GM18951 (cell line): ENCODE data around the gene TRNT1.

Experiments used
- POLR2A ChIP-seq: IDR thresholded peaks from 4 replicates; pipeline ENCODE4 v1.6.1; 2011; ENCODE audit warnings: mild to moderate bottlenecking; ENCODE audit not compliant: insufficient read length, insufficient read depth; ENCODE audit errors: extremely low read depth
- in situ Hi-C: fragments of 300-500 bp; cut with MboI; formaldehyde crosslinking; loops from one replicate; pipeline ENCODE4 v1.12.0; 2022; ENCODE audit warnings: low sequenced_read_pairs, mixed read lengths, inconsistent platforms; ENCODE audit not compliant: unreplicated experiment

The TRNT1 gene

DNA sequence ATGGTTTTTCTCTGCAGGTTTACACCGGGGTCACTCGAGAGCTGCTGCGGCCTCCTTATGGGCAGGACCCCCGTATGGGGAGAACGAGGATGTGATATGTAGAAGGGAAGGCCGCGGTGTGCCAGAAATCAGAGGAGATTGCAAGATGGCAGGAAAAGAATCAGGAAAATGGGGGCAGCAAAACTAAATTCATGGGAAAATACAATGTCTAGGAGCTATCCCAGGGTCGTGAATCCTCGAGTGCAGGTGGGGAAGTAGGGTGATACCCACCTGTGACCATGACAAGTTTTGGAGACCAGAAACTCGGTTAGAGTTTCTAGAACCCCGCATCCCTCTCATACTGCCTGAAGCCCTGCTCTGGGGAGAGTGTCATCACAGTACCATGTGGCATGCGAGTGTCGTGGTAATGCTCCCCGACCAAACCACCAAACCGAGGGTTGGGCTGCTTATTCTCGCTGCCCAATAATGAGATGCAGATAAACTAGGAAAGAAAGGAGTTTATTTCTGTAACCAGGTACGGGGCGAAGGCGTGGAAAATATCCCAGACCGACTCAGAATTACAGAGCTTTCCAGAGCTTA is 781 bp downstream of the TRNT1 start:
- in situ Hi-C loops = no loop called here
- no peak for TF ChIP-seq POLR2A

DNA sequence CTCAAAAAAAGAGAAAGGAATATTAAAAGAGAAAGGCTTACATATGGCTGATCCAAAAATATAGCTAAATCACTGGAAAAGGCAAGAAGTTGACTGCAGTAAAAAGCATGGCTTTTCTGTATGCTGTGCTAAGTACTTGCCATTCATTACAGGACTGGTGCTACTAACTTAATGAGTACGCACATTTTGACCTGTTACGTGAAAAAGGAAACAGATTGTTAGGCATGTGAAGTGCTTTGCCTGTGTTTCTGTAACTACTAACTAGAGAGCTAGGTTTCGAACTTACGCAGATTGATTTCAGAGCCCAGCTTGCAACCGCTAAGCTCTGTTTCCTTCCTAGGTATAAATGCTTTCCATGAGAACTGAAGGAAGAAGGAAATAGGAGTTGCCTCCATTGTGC is 2.8 kb downstream of the TRNT1 start:
- no peak for TF ChIP-seq POLR2A
- in situ Hi-C loops = no loop called here

DNA sequence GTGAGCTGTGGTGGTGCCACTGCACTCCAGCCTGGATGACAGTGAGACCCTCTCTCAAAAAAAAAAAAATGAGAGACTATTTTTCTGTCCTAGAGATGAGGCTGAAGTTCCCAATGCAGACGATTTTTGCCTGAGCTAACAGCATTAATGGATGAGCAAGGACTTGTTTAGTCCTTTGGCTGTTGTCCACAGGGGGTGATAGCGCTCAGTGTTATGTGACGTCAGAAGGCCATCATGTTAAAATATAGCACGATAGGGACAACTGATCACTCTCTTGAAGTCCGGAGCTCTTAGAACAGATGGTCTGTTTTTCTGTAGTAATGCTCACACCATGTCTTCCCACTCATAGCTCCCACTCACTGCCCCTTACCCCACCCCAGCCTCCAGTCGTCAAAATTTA is 6.8 kb downstream of the TRNT1 start:
- in situ Hi-C loops = no loop called here

DNA sequence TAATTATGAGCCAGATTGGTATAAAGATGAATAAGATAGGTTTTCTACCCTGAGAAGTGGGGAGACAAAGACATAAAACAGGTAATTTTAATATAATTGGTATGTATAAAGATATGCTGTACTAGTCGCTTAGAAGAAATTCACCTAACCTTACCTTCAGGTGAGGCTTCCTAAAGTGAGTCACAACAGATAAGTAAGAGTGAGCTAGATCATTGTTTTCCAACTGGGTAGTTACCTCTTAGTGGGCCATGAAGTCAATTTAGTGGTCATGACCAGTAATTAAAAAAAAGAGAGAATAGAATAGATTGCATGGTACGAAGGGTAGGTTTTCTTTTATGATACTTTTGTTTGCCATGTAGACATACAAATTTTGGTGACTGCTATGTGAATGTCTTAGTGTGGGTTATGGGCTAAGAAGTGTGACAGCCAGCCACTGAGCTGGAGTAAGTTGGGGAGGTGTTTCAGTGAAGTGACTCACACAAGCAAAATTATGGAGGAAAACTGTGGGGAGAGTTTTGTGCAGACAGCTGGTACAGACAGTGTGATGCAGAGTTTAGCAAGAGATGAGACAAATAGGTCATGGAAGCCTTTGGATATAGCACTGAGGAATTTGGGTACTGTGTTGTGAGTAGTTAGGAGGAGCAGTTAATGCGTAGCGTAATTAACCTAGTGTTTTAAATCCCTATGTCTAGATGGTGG is 8.2 kb downstream of the TRNT1 start:
- TF ChIP-seq POLR2A = no peak
- in situ Hi-C loops = no loop called here

More for the DNA sequence above, 6.8 kb downstream of the TRNT1 start:
- TF ChIP-seq POLR2A = no peak

DNA sequence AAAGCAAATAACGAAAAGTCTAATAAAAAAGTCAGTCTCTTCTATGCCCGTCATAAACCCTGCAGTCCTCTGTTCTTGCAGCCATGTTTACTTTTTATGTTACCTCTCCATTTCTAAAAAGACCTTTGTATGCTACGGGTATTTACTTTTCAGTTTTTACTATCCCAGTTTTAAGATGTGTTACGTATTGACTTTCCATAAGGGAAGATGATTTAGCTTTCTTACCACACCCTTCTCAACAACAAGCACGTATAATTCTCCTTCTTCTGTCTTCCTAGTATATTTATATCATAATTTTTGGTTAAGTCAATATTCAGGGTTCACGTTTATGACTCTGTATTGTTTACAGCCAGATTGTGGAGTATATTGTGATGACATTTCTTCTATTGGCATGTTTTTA is 10.8 kb downstream of the TRNT1 start:
- in situ Hi-C loops = no loop called here

DNA sequence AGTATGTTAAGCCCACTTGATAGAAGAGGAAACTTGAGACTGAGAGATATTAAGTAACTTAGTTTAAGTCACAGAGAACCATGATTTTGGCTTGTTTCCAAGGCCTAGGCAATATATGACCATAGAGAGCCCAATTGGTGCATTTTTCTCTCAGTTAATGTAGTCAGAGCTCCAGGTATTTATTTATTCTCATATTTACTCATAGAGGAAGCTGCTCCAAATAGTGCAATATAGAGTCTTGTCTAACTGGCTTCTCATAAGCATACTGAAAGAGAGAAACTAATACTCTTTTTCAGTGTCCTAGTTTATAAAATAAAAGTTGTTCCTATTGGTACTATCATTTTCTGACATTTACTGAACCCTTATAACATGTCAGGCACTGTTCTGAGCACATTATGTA is 15.2 kb downstream of the TRNT1 start:
- in situ Hi-C loops = no loop called here
- TF ChIP-seq POLR2A = no peak

More for the DNA sequence above, 10.8 kb downstream of the TRNT1 start:
- TF ChIP-seq POLR2A = no peak

DNA sequence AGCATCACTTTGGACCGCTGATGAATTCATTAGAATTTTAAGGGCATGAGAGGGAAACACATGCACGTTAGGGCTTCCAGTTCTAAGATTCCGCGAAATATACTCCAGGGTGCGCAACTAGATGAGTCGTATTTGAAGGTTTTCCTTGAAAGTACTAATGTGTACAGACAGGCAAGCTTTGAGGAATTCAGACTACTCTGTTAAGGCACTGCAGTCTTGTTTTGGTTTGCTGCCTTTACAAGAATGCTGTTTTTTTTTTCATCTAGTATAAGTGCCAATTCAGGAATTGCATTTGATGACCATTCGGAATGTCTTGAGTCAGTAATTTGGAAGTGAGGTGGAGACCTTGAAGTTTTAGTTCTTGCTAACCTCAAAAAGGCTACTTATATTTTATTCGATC is 19.1 kb downstream of the TRNT1 start:
- no peak for TF ChIP-seq POLR2A
- in situ Hi-C loops = no loop called here

DNA sequence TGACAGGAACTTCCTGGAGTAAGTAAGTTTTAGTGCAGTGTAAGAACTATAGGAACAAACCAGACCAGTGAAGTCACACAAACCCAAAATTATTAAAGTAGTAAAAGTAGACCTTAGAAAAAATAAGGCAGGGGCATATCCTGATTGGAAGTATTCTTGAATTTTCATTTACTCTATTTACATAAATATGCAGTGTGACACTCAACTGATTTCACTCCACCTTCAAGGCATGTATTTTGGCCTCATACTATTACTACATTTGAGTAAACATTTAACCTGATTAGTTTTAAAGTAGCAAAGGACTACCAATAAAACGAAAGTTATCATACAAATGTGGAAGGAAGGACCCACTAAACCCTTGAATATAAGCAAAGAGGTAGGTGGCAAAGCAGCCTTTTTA is 22.8 kb downstream of the TRNT1 start:
- in situ Hi-C loops = no loop called here
- no peak for TF ChIP-seq POLR2A

DNA sequence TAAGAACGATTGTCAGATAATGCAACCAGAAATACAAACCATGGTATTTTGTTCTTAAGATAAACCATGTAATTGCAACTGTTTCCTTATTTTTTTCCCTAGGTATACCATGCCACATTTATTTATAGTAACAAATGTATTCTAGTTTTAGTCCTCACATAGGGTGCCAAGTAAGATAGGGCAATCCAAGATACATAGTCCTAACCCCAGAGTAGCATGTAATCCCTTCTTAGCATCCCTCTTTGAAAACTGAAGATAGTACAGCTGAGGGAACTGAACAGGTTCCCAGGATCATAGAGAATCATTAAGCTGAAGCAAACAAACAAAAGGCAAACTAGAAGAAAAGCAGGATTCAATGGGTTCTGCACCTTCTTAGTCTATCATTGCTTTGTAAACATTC is 24.8 kb downstream of the TRNT1 start:
- no peak for TF ChIP-seq POLR2A
- in situ Hi-C loops = no loop called here

DNA sequence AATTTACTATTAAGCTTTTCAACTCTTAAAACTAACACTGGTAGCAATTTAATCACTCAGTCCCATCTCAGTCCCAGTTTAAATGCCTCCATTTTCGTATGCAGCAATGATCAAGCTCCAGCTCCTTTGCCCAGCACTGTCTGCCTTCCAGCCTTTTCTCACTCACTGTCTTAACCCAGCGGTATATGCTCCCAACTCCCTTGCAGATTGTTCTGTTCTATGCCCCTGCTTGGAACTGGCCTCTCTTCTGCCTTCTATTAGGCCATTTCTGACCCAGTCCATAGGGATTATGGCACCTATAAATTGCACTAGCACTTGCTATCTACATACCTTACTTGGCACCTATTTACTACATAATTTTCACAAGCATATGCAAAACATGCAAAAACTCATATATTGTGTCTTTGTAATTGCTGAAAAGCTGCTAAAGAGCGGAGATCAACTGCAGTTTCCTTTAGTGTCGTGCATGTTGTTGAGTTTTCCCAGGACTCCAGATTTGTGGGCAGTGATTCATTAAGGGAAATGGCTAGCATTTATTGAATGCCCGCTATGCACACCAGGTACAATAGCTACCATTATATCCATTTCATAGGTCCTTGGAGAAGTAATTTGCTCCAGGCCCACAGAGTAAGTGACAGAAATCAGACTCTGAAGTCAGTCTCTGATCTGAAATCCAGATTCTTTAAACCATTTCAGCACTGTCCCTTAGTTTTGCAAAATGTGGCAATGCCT is 28.3 kb downstream of the TRNT1 start:
- no peak for TF ChIP-seq POLR2A
- in situ Hi-C loops = no loop called here

DNA sequence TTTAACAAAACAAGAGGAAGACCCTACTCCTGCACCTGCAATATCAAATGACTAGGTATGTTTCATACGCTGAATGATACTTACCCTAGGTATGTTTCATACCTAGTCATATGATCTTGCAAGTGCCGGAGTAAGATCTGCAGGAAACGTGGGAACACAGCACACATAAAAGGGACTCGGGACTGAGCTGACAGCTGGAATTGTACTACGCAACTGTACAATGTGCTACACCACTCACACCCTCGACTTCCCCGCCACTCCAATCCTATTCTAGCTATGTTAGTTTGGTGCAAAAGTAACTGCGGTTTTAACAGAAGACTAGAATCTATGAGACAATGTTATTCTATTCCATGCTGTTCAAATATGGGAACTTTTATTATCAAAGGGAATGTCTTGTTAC is 30.7 kb downstream of the TRNT1 start:
- TF ChIP-seq POLR2A = no peak
- in situ Hi-C loops = no loop called here

DNA sequence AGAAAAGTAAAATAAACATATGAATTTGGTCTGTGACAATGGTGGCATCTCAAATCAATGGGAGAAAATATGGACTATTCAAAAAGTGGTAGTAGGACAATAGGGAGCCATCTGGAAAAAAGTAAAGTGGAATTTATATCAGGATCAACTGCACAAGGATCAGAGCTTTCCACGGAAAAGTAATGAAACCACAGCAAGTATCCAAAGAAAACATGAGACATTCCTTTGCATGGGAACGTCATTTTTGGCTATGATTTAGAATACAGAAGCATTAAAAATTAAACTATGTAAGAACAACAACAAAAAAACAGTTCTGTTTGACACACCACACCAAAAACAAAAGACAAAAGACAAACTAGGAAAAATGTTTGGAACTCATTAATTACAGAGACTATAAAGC is 34.1 kb downstream of the TRNT1 start:
- in situ Hi-C loops = no loop called here
- no peak for TF ChIP-seq POLR2A

DNA sequence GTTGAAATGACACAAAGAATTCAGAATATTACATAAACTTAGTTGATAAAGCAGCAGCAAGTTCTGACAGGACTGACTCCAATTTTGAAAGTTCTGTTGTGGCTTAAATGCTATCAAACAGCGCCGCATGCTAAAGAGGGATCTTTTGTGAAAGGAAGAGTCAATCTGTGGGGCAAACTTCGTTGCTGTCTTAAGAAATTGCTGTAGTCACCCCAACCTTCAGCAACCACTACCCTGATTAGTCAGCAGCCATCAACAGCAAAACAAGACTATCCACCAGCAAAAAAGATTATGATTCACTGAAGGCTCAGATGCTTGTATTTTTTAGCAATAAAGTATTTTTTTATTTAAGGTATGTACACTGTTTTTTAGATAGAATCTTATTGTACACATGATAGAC is 38.5 kb downstream of the TRNT1 start:
- TF ChIP-seq POLR2A = no peak
- in situ Hi-C loops = no loop called here

DNA sequence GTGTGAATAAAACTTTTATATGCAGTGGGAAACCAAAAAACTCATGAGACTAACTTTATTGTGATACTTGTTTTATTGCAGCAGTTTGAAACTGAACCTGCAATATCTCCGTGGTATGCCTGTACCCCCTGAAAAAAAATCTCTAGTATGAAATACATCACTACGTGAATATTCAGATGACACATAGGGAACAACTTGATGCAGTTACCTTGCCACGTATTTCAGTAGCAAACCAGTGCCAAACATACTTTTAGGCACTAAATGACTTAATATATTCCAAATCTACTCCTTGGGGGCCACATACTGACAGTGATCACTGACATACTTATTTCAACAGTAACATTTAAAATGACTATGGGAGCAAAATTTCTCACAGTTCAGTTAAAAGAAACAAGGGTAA is 38.9 kb downstream of the TRNT1 start:
- in situ Hi-C loops = no loop called here
- no peak for TF ChIP-seq POLR2A
